ENCODE measurements around the gene RAB11FIP3.
A peak's percentile ranks its signal among the peaks of the same experiment; 100 is the strongest.

RAB11FIP3 gene

DNA sequence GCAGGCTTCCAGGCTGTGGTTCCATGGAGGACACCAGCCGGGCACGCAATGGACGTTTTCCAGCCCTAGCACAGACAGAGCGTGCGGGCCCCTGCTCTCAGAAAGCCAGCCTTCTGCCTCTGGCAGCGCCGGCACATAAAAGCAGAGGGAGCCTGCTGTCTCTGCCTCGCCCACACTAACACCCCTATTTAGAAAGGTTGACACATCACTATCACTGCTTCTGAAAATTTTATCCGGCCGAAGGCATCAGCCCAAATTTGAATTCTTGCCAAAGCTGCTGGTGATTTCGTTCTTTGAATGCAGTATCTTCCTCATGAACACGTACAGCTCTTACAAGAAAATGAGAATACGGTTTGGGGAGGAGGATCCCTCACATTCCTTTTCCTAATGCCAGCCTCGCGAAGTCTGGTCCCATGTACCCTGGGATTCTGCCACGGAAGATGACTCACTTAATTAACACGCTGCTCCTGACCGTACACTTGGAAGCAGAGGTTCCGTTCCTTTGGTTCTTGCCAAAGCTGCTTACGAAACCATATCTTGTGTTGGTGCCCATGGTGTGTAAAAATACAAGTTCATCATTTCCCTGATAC, 1.3 kb upstream of the RAB11FIP3 start:
- no peak for DNase-seq

GRCh38 chr16:424623-425081, 797 bp upstream of the RAB11FIP3 start:
- no peak for DNase-seq

- DNase-seq: peak in 2 of 5 experiments; percentile 23 to 39
These were observed 278 bp downstream of the RAB11FIP3 start for GRCh38 chr16:425740-426114.

DNA sequence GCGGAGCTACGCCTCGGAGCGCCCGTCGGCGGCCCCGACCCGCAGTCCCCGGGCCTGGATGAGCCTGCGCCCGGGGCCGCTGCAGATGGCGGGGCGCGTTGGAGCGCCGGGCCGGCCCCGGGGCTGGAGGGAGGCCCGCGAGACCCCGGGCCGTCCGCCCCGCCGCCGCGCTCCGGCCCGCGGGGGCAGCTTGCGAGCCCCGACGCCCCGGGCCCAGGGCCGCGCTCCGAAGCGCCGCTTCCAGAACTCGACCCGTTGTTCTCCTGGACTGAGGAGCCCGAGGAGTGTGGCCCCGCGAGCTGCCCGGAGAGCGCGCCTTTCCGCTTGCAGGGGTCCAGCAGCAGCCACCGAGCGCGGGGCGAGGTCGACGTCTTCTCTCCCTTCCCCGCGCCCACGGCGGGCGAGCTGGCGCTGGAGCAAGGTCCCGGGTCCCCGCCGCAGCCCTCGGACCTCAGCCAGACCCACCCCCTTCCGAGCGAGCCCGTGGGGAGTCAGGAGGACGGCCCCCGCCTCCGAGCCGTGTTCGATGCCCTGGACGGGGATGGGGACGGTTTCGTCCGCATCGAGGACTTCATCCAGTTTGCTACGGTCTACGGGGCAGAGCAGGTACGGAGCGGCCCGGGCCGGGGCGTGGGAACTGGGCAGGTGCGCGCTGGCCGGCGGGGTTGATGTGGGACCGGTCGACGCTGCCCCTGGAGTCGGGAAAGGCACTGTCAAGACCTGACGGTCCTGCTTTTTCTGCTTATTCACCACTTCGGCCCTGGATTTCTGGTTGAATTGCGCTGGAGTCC, 861 bp downstream of the RAB11FIP3 start:
- peak in 1 of 5 experiments; percentile 17 for DNase-seq

DNA sequence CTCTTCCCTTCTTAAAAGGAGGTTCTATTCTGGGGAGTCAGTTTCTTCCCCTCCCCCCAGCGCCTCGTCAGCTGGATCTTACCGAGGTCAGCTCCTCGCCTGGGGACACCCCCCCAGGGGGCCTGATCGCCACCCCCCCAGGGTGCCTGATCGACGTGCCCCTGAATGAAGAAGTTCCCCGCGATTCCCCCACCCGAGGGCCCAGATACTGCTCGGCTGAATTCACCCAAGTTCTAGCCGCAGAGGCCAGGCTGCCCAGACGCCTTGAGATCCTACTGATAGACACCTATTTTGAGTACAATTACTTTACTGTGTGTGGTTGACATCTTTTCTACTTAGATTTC, 1.4 kb downstream of the RAB11FIP3 start:
- no peak for DNase-seq

DNA sequence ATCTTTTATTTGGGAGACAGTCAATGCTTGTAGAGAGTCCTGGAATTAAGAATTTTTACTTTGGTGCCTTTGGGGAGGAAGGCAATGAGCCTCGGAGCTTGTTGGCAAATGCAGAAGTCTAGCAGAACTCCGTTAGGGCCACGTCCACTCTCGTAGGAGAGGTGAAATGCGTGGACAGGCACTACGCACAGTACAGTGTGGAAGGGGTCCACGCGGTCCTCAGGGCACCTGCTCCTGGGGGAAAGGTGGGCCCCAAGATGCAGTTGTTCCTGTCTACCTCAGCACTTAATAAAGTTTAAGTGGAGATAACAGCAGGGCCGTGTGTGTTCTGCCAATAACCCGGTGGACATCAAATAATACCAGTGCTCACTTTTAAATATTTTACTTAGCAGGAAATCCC, 1.8 kb downstream of the RAB11FIP3 start:
- DNase-seq: no peak

DNA sequence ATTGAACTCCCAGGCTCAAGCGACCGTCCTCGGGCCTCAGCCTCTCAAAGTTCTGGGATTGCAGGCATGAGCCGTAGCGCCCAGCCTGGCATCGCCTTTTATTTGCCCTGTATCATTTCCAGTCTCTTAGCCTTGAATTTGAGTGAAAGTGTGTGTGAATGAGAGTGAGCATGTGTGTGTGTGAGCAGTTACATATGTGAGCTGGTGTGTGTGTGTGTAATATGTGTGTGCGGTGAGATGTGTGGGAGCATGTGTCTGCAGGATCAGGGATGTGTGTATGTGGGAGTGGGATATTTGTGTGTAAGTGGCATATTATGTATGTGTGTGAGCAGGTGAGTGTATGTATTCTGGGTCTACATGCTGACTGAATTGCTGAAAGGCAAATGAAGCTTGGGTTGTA, 5.5 kb downstream of the RAB11FIP3 start:
- no peak for DNase-seq

GRCh38 chr16:440627-441026, 15.2 kb downstream of the RAB11FIP3 start:
- DNase-seq: no peak

GRCh38 chr16:441447-441846, 16.0 kb downstream of the RAB11FIP3 start:
- no peak for DNase-seq

DNA sequence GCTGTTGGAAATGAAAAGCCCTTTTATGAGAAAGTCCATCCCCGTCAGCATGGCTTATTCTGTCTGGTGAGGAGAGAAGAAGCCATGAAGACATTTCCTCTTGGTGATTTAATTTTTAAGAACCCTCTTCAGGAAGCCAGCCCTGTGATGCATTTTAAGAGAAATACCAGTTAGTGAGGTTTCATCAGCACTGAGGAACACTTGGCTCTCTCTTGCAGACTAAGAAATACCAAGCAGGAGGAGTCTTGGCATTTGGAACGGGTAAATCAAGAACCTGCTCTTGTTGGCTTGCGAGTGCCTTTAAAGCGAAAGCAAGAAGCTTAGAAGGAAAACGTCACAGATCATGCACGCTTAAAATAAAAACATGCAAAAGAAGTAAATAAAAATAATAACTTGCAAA, 17.5 kb downstream of the RAB11FIP3 start:
- no peak for DNase-seq

GRCh38 chr16:444027-444426, 18.6 kb downstream of the RAB11FIP3 start:
- DNase-seq: no peak

GRCh38 chr16:445566-445965, 20.1 kb downstream of the RAB11FIP3 start:
- DNase-seq: no peak

GRCh38 chr16:450385-450784, 24.9 kb downstream of the RAB11FIP3 start:
- DNase-seq: no peak

DNA sequence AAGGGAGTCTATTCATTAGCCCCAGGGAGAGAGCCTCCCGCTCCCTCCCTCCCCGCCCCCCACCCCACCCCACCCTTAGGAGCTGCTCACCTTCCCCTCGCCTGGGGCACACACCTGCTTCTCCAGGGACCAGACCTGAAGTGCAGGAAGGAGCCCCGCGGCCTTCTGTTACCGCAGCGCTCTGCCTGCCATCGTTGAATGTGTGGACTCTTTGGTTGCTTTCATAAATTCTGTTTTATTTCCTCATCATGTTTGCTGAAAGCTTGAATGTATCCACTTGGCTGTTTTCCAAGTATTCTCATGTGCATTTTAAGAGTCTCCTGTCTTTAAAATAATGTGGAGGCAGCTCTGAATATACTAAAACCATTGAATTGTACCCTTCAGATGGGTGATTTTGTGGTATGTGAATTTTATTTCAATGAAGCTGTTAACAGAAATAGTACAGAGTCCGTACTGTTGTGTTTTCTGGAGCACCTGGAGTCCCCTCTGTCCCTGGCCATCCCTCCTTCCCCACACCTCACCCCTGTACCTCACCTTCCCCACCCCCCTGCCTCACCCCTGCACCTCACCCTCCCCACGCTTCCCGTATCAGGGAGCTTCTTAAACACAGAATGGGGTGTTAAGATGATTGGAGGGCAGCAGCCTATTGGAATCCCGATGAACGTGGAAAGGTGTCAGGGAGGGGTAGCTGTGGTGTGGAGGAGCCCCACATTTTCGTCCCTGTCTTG, 25.5 kb downstream of the RAB11FIP3 start:
- DNase-seq: no peak

DNA sequence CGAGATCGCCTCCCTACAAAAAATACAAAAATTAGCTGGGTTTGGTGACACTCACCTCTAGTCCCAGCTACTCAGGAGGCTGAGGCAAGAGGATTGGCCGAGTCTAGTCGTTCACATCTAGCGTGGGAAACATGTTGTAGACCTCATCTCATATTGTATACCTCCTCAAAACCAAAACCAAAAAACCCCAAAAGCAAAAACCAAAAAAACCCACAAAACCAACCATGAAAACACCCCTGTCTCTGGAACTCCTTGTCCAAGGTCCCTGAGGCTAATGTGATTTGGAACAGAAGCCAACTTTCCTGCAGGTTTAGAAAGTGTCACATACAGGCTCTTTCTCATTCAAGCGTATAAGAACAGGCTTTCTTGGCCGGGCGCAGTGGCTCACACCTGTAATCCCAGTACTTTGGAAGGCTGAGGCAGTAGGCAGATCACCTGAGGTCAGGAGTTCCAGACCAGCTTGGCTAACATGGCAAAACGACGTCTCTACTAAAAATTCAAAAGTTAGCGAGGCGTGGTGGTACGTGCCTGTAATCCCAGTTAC, 29.0 kb downstream of the RAB11FIP3 start:
- no peak for DNase-seq

- DNase-seq: no peak
These were observed 30.0 kb downstream of the RAB11FIP3 start for GRCh38 chr16:455453-455852.

DNA sequence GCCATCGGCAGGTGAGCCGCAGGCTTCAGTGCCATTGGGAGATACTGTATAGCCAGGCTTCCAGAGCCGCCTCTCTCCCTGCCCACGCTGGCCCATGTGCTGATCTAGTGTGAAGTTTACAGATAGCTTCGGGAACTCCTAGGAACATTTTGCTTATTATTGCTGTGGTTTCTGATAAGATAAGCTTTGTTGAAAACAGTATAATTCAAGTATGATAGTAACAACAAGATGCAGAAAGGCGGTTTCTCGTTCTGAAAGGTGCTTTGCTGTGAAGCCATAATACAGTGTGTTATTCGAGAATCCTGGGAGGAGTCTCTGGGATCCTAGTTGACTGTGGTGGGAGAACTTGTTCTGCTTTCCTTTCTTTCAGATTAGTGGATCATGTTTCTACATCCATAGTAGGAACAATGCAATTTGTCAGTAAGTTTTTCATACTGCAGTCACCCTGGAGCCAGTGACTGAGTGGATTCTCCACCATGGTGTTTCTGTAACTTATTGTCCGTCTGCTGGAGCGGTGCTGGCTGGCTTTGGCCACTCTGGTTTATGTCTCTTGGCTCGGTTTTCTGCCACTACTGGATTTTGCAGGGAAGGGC, 31.5 kb downstream of the RAB11FIP3 start:
- no peak for DNase-seq

- no peak for DNase-seq
These were observed 32.4 kb downstream of the RAB11FIP3 start for GRCh38 chr16:457732-458400.

DNA sequence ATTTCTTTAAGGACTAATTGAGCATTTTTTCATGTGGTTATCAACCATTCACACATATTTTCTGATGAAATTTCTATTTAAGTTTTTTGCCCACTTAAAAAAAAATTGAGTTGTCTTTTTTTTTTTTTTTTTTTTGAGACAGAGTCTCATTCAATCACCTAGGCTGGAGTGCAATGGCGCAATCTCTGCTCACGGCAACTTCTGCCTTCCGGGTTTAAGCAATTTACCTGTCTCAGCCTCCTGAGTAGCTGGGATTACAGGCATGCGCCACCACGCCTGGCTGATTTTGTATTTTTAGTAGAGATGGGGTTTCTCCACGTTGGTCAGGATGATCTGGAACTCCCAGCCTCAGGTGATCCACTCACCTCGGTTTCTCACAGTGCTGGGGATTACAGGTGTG, 34.3 kb downstream of the RAB11FIP3 start:
- no peak for DNase-seq

DNA sequence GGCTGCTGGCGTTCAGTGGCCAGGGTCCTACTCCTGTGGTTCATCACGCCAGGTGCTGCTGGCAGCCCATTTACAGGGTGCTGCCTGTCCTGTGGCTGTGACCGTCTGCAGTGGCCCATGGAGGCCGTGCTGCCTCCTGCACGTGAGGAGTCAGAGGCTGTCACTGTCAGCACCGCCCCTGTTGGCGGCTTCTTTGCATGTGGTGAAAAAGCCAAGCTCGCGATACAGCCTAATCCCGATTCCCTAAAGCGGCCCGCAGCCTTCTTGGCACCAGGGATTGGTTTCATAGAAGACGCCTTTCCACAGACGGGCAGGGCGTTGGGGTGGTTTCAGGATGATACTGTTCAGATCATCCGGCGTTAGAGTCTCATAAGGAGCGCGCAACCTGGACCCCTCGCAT, 35.3 kb downstream of the RAB11FIP3 start:
- DNase-seq: no peak

DNA sequence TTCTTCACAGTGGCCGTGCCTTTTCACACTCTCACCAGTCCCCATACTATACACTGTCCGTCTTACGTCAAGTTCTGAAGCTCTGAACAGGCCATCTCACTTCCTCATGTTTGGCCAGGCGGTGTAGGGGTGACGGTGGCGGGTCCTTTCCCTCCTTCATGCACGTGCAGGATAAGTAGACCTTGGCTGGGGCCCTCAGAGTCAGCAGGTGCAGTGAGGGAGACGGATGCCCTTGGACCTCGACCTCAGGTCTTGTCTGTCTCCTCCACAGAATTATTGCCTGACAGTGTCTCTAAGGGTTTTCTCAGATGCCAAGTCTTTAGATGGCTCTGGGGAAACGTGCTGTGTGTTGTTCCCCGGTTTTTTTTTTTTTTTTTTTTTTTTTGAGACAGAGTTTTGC, 37.6 kb downstream of the RAB11FIP3 start:
- no peak for DNase-seq

- no peak for DNase-seq
These were observed 41.2 kb downstream of the RAB11FIP3 start for GRCh38 chr16:466651-467050.
